ENCODE measurements around the gene ADCY9. TPM values are rescaled to one million over a fixed set of nuclear protein-coding genes. Genes with fewer than 3 reads are reported as not detected.

ADCY9 gene
- total and polyA plus RNA-seq, 5 experiments from 2014 or later = 0.20 to 6.5 (median 0.75) TPM

DNA sequence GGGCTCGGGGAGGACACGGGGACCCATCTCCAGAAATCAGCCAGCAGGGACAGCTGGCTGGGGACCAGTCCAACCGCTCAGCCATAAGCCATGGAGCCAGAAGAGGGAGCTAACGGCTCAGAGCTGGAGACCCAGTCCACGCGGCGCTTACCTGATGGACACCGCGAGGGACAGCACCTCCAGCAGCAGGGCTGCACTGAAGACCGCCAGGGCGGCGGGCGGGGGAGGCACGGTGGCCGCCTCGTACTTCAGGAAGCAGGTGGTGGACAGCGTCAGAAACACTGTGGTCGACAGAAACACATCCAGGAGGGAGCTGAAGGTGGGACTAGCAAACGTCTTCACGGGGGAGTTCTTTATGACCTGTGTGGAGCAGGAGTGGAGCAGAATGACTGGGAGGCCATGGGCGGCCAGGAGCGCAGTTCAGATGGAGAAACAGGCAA is 133.1 kb downstream of the ADCY9 start:
- Mint-ChIP-seq H3K27me3 (peaks cover 0 to 10% (median 2%) of the 10 kb centered on the region in 5 donors), H3K27ac (peak overlapping the region in 4 of 10 donors; percentile 34 to 83 (median 68)), H3K4me3 (peak overlapping the region in 2 of 10 donors; percentile 15 to 31), H3K36me3 (peaks cover 0 to 12% (median 9%) of the 10 kb centered on the region in 3 donors), H3K4me1 (peaks cover 7 to 11% (median 8%) of the 10 kb centered on the region in 4 donors), H3K9me3 (no peaks in the 10 kb centered on the region)
- DNase-seq (peak in 8 of 10 donors; percentile 26 to 50 (median 34)), ATAC-seq (peak; percentile 74 to 77)
- POLR2A ChIA-PET = interaction anchor here (1.0 kb wide), 2 partner anchors 270 to 289 kb away, joined by 3 read pairs; no protein-coding TSS in a partner anchor

DNA sequence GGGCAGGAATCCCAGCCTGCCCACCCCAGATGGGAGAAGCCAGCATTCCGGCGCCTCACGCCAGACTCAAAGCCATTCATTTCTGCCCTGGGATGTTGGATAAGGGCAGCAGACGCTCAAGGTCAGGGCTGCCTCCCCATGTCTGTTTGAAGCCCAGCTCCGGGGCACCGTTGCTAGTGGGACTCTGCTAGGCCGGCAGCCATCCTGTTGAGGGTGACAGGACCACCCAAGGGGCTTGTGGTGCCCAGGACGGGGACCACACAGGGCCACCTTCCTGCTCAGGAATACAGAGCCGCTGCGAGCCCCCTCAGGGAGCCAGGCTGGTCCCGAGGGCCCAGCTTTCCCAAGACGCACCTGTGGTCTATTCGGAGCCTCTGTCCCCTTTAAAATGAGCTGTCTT is 134.0 kb downstream of the ADCY9 start:
- DNase-seq (no peak), ATAC-seq (no peak)
- peaks cover 7 to 11% (median 8%) of the 10 kb centered on the region in 4 donors for H3K4me1 Mint-ChIP-seq
- no peak overlapping the region for H3K27ac Mint-ChIP-seq
- no peaks in the 10 kb centered on the region for H3K9me3 Mint-ChIP-seq
- POLR2A ChIA-PET = no interaction called here
- peaks cover 0 to 10% (median 2%) of the 10 kb centered on the region in 5 donors for H3K27me3 Mint-ChIP-seq
- peaks cover 0 to 9% (median 5%) of the 10 kb centered on the region in 3 donors for H3K36me3 Mint-ChIP-seq
- no peak overlapping the region for H3K4me3 Mint-ChIP-seq

DNA sequence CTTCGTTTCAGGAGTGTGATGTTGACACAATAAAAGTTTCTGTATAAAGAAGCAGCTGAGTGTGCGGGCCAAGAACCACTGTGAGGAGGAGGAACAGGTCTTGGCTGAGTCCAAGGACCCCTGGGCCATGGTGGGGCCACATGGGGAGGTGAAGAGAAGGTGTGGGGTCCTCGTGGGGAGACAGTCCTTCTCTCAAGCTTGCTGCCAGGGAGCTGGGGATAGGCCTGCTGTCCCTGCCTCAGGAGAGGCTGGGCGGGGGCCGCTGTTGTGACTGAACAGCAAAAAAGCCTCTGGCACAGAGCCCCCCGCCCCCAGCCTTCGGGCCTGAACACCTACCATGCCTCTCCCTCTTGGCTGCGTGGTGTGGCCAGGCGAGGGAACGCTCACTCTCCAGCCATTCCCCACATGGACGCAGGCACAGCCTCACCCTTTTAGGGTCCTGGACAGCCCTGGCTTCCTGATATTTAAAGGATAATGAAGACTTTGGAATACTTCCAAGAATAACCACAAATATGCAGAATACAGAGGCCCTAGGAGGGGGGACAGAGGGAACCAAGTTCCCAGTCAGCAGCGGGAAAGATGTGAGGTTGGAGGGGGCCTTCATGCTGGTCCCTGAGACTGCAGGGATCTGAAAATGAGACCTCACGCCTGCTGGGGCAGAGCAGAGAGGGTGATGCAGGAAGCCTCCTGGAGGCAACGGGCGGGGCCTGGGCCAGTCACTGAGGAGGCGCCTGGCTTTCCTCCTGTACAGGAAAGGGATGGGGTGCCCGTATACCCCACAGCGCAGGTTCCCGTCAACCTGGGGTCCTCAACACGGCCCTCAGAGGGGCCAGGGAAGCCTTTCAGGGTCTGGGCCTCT is 135.8 kb downstream of the ADCY9 start:
- Mint-ChIP-seq H3K9me3 (no peaks in the 10 kb centered on the region), H3K4me3 (no peak overlapping the region), H3K4me1 (peaks cover 7 to 11% (median 8%) of the 10 kb centered on the region in 4 donors), H3K27me3 (peaks cover 0 to 10% (median 0%) of the 10 kb centered on the region in 5 donors), H3K27ac (peak overlapping the region in 2 of 10 donors; percentile 7 to 65), H3K36me3 (peaks cover 0 to 12% (median 4%) of the 10 kb centered on the region in 3 donors)
- POLR2A ChIA-PET = interaction anchor here (0.6 kb wide), 1 partner anchor 122 kb away, joined by 3 read pairs; no protein-coding TSS in a partner anchor
- ATAC-seq (no peak), DNase-seq (no peak)

DNA sequence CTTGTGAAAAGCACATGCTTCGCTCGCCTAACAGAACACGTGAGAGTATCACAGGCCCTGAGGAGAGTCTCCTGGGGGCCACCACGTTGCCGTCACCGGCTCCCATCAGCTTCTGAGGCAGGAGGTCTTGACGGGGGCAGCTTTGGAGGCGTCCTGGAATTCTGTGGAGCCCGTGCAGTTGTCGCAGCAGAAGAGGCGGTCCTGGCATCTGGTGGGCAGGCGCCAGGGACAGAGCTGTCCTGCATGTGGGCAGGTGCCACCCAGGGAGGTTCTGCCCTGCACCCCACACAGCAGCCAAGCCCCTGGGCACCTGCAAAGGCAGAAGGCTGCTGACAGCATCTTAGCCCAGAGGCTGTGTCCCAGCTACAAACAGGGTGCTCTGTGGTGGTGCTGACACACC is 136.7 kb downstream of the ADCY9 start:
- DNase-seq (no peak), ATAC-seq (no peak)
- POLR2A ChIA-PET = no interaction called here
- peak overlapping the region in 1 of 10 donors; percentile 24 for H3K27ac Mint-ChIP-seq
- H3K27me3 Mint-ChIP-seq = peaks cover 0 to 10% (median 0%) of the 10 kb centered on the region in 5 donors
- peaks cover 7 to 11% (median 8%) of the 10 kb centered on the region in 4 donors for H3K4me1 Mint-ChIP-seq
- peaks cover 0 to 12% (median 4%) of the 10 kb centered on the region in 3 donors for H3K36me3 Mint-ChIP-seq
- H3K4me3 Mint-ChIP-seq = no peak overlapping the region
- H3K9me3 Mint-ChIP-seq = no peaks in the 10 kb centered on the region

DNA sequence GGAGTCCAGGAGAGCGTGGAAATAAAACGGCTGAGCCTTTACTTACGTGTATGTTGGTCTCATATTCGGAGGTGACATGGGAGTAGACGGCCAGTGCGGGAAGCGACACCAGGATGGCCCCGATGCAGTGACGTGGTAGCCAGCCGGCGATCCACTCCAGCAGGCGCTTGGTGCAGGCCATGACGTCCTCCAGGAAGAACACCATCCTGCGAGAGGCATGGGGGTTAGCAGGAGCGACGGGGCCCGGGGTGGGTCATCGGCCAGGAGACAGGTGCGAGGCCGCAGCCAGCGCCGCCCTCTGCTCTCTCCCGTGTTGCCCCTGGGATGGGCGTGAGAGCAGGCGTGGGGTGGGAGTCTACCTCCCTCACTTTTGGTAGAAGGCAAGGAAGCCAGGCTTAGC is 137.2 kb downstream of the ADCY9 start:
- no peaks in the 10 kb centered on the region for H3K9me3 Mint-ChIP-seq
- H3K27me3 Mint-ChIP-seq = peaks cover 0 to 10% (median 0%) of the 10 kb centered on the region in 5 donors
- peaks cover 0 to 12% (median 4%) of the 10 kb centered on the region in 3 donors for H3K36me3 Mint-ChIP-seq
- no peak for DNase-seq
- H3K27ac Mint-ChIP-seq = no peak overlapping the region
- POLR2A ChIA-PET = no interaction called here
- H3K4me3 Mint-ChIP-seq = no peak overlapping the region
- H3K4me1 Mint-ChIP-seq = peaks cover 7 to 11% (median 8%) of the 10 kb centered on the region in 4 donors
- ATAC-seq = no peak

DNA sequence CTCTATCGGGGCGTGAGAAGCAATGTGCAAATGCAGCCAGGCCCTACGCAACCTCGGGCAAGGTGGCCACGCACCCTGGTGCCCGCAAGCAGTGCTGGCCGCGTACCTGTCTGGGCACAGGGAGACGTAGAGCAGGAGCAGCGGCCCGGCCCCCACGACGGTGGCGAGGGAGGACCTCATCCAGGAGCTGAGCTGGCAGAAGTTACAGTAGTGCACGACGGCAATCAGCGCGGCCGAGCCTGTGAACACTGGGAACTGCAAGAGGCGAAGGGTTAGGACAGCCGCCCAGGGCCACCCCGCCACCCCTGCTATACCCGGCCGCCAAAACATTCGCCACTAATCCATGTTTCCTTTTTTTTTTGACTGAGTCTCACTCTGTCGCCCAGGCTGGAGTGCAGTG is 138.9 kb downstream of the ADCY9 start:
- Mint-ChIP-seq H3K36me3 (peaks cover 0 to 7% (median 2%) of the 10 kb centered on the region in 3 donors), H3K27ac (peak overlapping the region in 1 of 10 donors; percentile 31), H3K4me3 (no peak overlapping the region), H3K9me3 (no peaks in the 10 kb centered on the region), H3K27me3 (no peaks in the 10 kb centered on the region), H3K4me1 (no peaks in the 10 kb centered on the region)
- POLR2A ChIA-PET = interaction anchor here (0.7 kb wide), 1 partner anchor 342 kb away, joined by 4 read pairs; no protein-coding TSS in a partner anchor
- DNase-seq (no peak), ATAC-seq (no peak)

DNA sequence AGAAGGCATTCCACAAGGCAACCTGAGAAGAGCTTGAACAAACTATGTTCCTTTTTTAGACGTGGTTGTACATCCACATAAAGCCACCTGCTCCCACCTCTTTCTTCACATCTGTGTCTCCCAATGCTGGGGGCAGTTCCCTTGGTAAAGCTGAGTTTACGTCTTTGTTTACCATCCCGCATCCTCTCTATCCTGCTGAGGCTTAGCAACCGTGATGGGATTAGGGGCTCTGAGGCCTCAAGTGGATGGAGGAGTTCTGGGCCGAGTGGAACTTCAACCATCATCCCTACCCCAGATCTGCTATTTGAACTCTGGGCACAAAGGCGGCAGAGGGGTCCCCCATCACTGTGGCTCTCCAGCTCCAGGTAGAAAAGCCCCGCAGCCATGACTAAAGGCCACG is 141.5 kb downstream of the ADCY9 start:
- no peak overlapping the region for H3K27ac Mint-ChIP-seq
- no peaks in the 10 kb centered on the region for H3K27me3 Mint-ChIP-seq
- POLR2A ChIA-PET = no interaction called here
- no peaks in the 10 kb centered on the region for H3K9me3 Mint-ChIP-seq
- ATAC-seq (no peak), DNase-seq (no peak)
- peaks cover 0 to 4% (median 2%) of the 10 kb centered on the region in 3 donors for H3K36me3 Mint-ChIP-seq
- no peak overlapping the region for H3K4me3 Mint-ChIP-seq
- no peaks in the 10 kb centered on the region for H3K4me1 Mint-ChIP-seq

DNA sequence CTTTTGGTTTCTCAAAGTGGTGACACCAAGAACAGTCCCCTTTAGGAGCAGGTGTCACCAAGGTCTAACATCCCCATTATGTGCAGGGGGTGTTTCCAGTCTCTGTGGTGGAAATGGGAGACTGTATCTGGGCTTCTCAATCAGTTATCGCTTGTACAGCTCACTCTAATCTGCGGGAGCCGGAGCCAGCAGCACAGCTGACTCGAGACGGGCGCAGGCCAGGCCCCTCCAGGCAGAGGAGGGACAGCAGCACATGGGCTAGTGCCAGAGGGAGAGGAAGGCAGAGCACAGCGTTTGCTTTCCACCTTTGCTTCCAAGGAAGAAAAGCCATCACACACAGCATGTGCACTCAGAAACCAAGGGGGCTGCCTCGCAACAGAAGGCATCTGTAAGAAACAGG is 144.5 kb downstream of the ADCY9 start:
- peaks cover 0 to under 1% (median 0%) of the 10 kb centered on the region in 3 donors for H3K36me3 Mint-ChIP-seq
- DNase-seq = no peak
- POLR2A ChIA-PET = no interaction called here

DNA sequence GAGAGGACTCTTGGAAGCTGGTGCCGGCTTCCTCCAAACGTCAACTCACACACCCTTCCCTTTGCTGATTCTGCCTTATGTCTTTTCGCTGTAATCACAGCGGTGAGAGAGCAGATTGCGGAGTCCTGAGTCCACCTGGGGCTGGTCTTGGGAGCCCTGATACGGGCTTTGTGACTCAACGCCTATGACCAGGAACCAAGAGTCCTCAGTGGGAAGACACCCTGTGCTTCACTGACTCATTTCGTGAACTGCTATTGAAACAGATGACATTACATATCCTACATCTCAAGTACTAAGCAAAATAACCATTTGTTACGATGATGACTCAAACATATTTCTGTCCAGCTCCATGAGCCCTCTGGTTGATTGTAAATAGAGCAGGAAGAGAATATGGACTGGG is 145.0 kb downstream of the ADCY9 start:
- POLR2A ChIA-PET = no interaction called here
- Mint-ChIP-seq H3K36me3 (peaks cover 0 to 5% (median 0%) of the 10 kb centered on the region in 3 donors), H3K4me3 (peak overlapping the region in 1 of 10 donors; percentile 25), H3K9me3 (no peaks in the 10 kb centered on the region), H3K27me3 (no peaks in the 10 kb centered on the region), H3K4me1 (no peaks in the 10 kb centered on the region), H3K27ac (no peak overlapping the region)
- ATAC-seq (no peak), DNase-seq (no peak)

More for the DNA sequence above, 144.5 kb downstream of the ADCY9 start:
- ATAC-seq = no peak
- Mint-ChIP-seq H3K27me3 (no peaks in the 10 kb centered on the region), H3K27ac (no peak overlapping the region), H3K4me1 (no peaks in the 10 kb centered on the region), H3K9me3 (no peaks in the 10 kb centered on the region), H3K4me3 (no peak overlapping the region)

DNA sequence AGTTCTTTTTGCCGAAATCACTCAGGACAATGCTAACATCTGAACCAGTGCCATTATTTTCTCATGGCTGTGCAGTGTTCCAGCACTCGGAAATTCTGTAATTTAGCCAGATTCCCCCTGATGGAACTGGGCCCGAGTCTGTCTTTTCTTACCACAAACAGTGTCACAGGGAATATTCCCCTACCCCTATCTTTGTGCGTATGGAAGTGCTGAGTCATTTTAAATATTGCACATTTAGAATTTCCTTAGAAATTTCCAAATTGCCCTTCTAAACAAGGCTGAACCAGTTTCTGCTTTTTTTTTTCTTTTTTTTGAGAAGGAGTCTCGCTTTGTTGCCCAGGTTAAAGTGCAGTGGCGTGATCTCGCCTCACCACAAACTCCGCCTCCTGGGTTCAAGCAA is 147.7 kb downstream of the ADCY9 start:
- peaks cover 0 to 15% (median 0%) of the 10 kb centered on the region in 3 donors for H3K36me3 Mint-ChIP-seq
- H3K27ac Mint-ChIP-seq = no peak overlapping the region
- ATAC-seq (no peak), DNase-seq (no peak)
- H3K4me3 Mint-ChIP-seq = no peak overlapping the region
- peaks cover 4 to 10% (median 6%) of the 10 kb centered on the region in 4 donors for H3K4me1 Mint-ChIP-seq
- POLR2A ChIA-PET = no interaction called here
- H3K9me3 Mint-ChIP-seq = peaks cover 0 to 2% (median 0%) of the 10 kb centered on the region in 9 donors
- no peaks in the 10 kb centered on the region for H3K27me3 Mint-ChIP-seq

DNA sequence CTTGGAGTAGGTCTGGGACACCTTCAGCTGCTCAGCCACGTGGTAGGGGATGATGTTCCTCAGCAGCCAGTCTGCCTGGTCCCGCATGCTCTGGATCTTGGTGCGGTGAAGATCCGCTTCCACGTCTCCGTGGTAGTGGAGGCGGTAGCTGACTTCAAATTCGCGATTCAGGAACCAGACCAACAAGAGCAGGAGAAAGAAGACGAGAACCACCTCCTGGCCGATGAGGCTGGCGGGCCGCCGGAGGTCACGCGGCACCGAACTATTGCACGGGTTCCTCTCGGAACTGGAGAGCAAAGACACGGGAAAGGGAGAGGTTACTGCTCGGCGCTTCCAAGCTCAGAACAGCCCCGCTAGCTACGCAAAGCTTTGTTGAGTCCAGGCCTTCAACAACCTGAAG is 149.6 kb downstream of the ADCY9 start:
- POLR2A ChIA-PET = interaction anchor here (0.6 kb wide), 1 partner anchor 41 kb away, joined by 7 read pairs; no protein-coding TSS in a partner anchor
- peaks cover 0 to 3% (median 0%) of the 10 kb centered on the region in 9 donors for H3K9me3 Mint-ChIP-seq
- no peak overlapping the region for H3K4me3 Mint-ChIP-seq
- no peaks in the 10 kb centered on the region for H3K27me3 Mint-ChIP-seq
- peaks cover 0 to 15% (median 0%) of the 10 kb centered on the region in 3 donors for H3K36me3 Mint-ChIP-seq
- H3K27ac Mint-ChIP-seq = peak overlapping the region in 4 of 10 donors; percentile 29 to 78 (median 59)
- DNase-seq (no peak), ATAC-seq (no peak)
- H3K4me1 Mint-ChIP-seq = peaks cover 9 to 24% (median 21%) of the 10 kb centered on the region in 4 donors

DNA sequence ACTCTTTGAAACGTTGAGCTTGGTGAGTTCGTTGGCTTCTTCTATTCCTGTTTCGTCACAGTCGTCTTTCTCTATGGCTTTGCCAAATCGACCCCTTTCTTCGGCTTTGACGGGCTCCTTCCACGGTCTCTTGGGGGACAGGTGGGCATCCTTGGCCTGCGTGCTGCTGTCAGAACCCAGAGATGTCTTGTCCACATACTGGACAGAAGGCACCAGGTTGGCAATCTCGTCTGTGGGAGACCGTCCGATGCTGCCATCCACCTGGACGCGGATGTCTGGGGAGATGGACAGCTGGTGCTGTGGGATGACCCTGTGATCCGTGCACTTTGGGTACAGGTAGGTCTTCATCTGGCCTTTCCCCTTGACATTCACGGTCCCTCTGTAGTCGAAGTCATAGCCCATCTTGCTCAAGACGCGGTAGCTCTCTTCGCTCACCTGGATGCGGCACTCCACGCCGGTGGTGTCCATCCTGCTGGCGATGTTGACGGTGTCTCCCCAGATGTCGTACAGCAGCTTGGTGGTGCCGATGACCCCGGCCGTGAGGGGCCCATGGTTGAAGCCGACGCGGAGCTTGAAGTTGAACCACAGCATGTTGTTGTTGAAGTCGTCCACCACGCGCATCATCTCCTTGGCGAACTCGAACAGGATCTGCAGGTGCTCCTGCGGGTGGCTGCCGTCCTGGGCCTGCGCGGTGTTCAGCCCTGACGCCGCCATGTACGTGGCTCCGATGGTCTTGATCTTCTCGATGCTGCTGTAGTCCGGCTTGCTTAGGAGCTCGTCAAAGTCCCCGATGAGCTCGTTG is 150.3 kb downstream of the ADCY9 start:
- Mint-ChIP-seq H3K9me3 (peaks cover 0 to 3% (median 0%) of the 10 kb centered on the region in 9 donors), H3K36me3 (peaks cover 0 to 15% (median 0%) of the 10 kb centered on the region in 3 donors), H3K4me1 (peaks cover 9 to 29% (median 24%) of the 10 kb centered on the region in 4 donors), H3K27me3 (no peaks in the 10 kb centered on the region), H3K4me3 (no peak overlapping the region), H3K27ac (peak overlapping the region in 5 of 10 donors; percentile 26 to 80 (median 66))
- DNase-seq (peak in 1 of 10 donors; percentile 43), ATAC-seq (no peak)
- POLR2A ChIA-PET = no interaction called here

All from naive thymus-derived CD8-positive, alpha-beta T cell (primary cell).